ENCODE data around the gene SIPA1L3.

GRCh38 chr19:38047641-38048040, 140.6 kb downstream of the SIPA1L3 start:
- TF ChIP-seq CTCF (IDR thresholded peaks at IDR 0.05; ENCODE audit: poor library complexity, severe bottlenecking) (no peak), EP300 (conservative IDR thresholded peaks at IDR 0.05; ENCODE audit: poor library complexity, severe bottlenecking) (no peak), TAF1 (IDR thresholded peaks at IDR 0.05; ENCODE audit: low read depth) (no peak), POLR2AphosphoS5 (IDR thresholded peaks at IDR 0.05) (no peak)

All from neural cell (in vitro differentiated cells).